GM12873 (cell line): ENCODE results near the gene OR1B1.

Source experiments
- TF ChIP-seq, protein P1 (sequence below): IDR thresholded peaks from 2 replicates; pipeline ENCODE4 v1.5.1; 2012; ENCODE audit warnings: low read depth, mild to moderate bottlenecking, moderate library complexity, low read length, control low read depth; ENCODE audit not compliant: insufficient read depth; ENCODE audit errors: missing control alignments

OR1B1 gene

DNA sequence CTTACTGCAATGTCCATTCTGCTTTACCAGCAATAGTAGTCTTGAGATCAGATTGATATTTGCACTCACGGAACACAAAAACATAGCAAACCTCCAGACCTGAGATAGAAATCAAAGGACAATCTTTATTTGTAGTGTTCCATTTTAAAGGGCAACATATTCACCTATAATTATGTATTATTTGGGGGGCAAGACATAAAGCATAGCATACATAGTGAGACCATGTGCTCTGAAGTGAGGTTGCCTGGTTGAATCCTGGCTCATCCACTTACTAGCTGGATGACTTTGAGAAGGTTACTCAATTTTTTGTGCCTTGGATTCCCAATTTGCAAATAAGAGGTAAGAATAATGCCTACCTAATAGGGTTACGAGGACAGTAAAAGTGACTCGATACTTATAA, at the start of gene OR1B1:
Gene OR1B1, minus strand, starts transcription at position 101 of the 400 bp plus-strand sequence.
- TF ChIP-seq, protein P1, sequence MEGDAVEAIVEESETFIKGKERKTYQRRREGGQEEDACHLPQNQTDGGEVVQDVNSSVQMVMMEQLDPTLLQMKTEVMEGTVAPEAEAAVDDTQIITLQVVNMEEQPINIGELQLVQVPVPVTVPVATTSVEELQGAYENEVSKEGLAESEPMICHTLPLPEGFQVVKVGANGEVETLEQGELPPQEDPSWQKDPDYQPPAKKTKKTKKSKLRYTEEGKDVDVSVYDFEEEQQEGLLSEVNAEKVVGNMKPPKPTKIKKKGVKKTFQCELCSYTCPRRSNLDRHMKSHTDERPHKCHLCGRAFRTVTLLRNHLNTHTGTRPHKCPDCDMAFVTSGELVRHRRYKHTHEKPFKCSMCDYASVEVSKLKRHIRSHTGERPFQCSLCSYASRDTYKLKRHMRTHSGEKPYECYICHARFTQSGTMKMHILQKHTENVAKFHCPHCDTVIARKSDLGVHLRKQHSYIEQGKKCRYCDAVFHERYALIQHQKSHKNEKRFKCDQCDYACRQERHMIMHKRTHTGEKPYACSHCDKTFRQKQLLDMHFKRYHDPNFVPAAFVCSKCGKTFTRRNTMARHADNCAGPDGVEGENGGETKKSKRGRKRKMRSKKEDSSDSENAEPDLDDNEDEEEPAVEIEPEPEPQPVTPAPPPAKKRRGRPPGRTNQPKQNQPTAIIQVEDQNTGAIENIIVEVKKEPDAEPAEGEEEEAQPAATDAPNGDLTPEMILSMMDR, result no peak

DNA sequence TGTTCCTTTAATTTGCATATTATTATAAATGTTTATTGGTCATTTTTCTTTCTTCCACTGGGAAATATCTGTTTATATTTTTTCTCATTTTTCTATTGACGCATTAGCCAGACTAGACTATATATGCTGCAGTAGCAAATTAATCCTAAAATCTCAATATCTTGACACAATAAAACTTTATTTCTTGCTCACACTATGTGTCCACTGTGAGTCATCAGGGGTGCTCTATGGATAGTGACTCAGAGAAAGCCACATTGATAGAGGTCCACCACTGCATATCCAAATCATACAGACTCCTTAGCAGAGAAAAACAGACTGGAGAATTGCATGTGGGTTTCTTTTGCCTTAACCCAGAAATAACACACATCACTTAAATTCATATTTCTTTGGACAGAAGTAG, 38.3 kb upstream of the OR1B1 start:
- TF ChIP-seq, protein P1, result no peak

DNA sequence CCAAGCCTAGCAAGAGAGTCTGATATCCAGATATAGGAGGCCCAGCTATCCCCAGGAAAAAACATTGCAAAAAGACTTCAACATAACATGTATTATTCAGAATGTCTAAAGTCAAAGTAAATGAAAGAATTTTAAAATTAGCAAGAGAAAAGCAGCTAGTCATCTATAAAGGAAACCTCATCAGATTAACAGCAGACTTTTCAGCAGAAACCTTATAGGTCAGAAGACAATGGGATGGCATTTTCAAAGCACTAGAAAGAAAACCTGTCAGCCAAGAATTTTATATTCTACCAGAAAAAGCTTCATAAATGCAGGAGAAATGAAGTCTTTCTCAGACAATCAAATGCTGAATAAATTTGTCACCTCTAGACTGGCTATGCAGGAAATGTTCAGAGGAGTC, 27.4 kb upstream of the OR1B1 start:
- TF ChIP-seq, protein P1, result no peak

DNA sequence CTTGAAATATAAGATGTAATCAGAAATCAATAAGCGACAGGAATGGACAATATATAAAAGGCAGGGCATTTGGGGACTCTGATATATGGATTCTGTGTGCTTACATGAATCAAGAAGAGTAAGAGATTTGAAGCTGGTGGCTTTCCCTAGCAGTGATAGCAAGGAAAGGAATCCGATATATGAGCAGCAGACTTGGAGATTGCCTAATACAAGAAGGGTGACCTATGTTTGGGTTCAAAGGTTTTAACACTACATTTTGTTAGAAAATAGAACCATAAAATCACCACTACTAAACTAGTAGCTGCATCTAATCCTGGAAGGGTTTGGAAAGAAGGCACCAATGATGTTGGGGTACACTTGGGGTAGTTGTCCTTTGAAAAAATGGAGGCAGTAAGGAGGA, 15.1 kb upstream of the OR1B1 start:
- TF ChIP-seq, protein P1, result no peak

DNA sequence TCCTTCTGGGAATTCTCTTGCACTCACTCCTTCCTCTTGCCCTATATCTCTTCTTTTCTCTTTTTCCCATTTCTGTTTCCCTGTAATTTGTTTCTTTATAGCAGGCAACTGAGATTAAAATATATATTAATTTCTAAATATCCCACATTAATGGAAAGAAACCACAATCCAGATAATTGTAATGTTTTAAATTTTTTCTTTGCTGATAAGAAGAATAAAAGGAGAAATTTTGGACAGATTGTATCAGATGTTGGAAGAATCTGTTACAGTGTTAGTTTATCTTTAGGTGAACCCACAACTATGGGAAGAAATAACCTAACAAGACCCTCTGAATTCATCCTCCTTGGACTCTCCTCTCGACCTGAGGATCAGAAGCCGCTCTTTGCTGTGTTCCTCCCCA, 4.0 kb upstream of the OR1B1 start, which contains the start of gene OR1L1:
Gene OR1L1, plus strand, starts transcription at position 301 of the 400 bp plus-strand sequence. Its CDS starts 0 bp downstream, at position 301.
- TF ChIP-seq, protein P1, result no peak

DNA sequence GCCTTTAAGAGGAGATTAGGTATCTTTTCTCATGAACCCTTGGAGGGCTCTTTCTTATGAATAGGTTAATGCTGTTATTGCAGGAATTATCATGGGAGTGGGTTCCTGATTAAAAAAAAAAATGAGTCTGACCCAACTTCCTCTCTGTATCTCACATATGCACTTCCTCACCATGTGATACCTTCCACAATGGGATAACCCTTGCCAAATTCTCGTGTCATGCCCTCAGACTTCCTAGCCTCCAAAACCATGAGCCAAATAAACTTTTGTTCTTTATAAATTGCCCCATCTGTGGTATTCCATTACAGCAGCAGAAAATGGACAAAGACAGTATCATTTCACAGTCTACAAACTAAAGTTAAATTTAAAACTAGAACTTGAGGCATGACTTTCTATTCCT, 1.0 kb downstream of the OR1B1 start:
- TF ChIP-seq, protein P1, result no peak

DNA sequence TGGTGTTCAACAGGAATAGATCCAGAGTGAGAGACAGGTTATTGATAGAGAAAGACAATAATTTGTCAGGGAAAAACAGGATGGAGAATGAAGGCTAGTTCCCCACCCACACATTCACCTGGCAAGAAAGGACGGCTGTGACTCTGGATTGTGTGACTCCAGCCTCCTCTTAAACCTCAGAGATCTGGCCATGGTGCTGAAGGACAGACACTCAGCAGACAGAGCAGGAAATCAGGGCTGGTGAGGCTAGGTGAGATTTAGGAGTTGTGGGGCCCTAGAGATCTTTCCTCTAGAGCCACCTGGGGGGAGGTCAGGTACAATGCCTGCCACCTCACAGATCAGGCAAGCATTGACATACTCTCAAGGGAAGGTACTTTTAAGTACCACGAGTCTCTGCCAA, 15.2 kb downstream of the OR1B1 start:
- TF ChIP-seq, protein P1, result no peak
